ENCODE results near the gene STK38. TPM values are rescaled to one million over a fixed set of nuclear protein-coding genes. Genes with fewer than 3 reads are reported as not detected.

The STK38 gene
- total RNA-seq (2012; rRNA removed) (9.7 and 10.6 TPM in 2 replicates), polyA plus RNA-seq (2012; rRNA removed) (14.6 and 19.7 TPM in 2 replicates), Bru-seq, nascent RNA (percentile 80 among the genes with signal in this experiment), BruChase-seq, experiment 1, labeled RNA remaining after a 6-hour chase (percentile 89 among the genes with signal in this experiment), BruChase-seq, experiment 2, labeled RNA remaining after a 2-hour chase (percentile 91 among the genes with signal in this experiment)
- polyA plus RNA-seq (2012; cell fraction: cytosol; rRNA removed) = 4.8 and 5.6 TPM in 2 replicates
- 7.4 and 39.5 TPM in 2 replicates for polyA plus RNA-seq (2012; cell fraction: nucleus; rRNA removed; ENCODE audit: low replicate concordance)
- long read RNA-seq, transcript STK38-201 (14 exons, 3,576 nt) = major isoform, 13 of 64 reads
- long read RNA-seq, partial matches to known transcripts = 10 of 64 reads
- long read RNA-seq, other reads (novel, unspliced or antisense) = 41 of 64 reads

GRCh38 chr6:36546920-36547645 is at the start of gene STK38:
STK38 (minus strand) TSS chr6:36547479; CDS start chr6:36540202, 7,277 bp downstream.
- no peak for TF ChIP-seq RCOR1 (IDR thresholded peaks at IDR 0.05; ENCODE audit: insufficient replicate concordance, low read length)
- TF ChIP-seq MAZ (IDR thresholded peaks at IDR 0.05; ENCODE audit: borderline replicate concordance, low read depth, low read length) = peak; percentile 32; the same call in 1 of the 2 replicates
- TF ChIP-seq MXI1 (IDR thresholded peaks at IDR 0.05; ENCODE audit: borderline replicate concordance, low read depth, low read length) = peak; percentile 31; the same call in 1 of the 2 replicates
- TF ChIP-seq POLR2A (IDR thresholded peaks at IDR 0.05; ENCODE audit: low read depth, low read length) = peak; percentile 58
- no peak for TF ChIP-seq NFE2L2 (IDR thresholded peaks at IDR 0.05; ENCODE audit: low read depth, low read length)
- Histone ChIP-seq H3K4me2 (ENCODE audit: low read depth, low read length) (peak within 1 kb of the TSS; percentile 99), H2BK5ac (ENCODE audit: low read depth, low read length, poor library complexity, severe bottlenecking) (peak within 1 kb of the TSS; percentile 94), H3K9me1 (ENCODE audit: insufficient read depth, low read length) (no peaks in the 10 kb centered on the region), H3K9ac (ENCODE audit: low read depth, low read length) (peak within 1 kb of the TSS; percentile 98), H3K36me3 (ENCODE audit: control insufficient read depth, insufficient read depth, low read length) (no peaks in the 10 kb centered on the region), H3K9me3 (ENCODE audit: control insufficient read depth, insufficient read depth, low read length) (no peaks in the 10 kb centered on the region), H3K56ac (ENCODE audit: extremely low read depth, insufficient read depth, low read length) (peak within 1 kb of the TSS; percentile 40), H4K20me1 (ENCODE audit: insufficient read depth, low read length) (peaks cover 21% of the 10 kb centered on the region; the same call in 1 of the 2 replicates), H2AK9ac (replicated peaks; ENCODE audit: low read depth, low read length, poor library complexity) (peak within 1 kb of the TSS; percentile 97), H3K27ac (ENCODE audit: insufficient read depth, low read length) (peak within 1 kb of the TSS; percentile 98), H3K4ac (ENCODE audit: low read depth, low read length) (peak within 1 kb of the TSS; percentile 95), H2BK20ac (ENCODE audit: low read depth, low read length) (peak within 1 kb of the TSS; percentile 16; the same call in 1 of the 2 replicates), H4K5ac (ENCODE audit: low read depth, low read length) (peak within 1 kb of the TSS; percentile 55), H3K4me1 (ENCODE audit: control insufficient read depth, insufficient read depth, low read length) (peaks cover 6% of the 10 kb centered on the region; the same call in 1 of the 2 replicates), H3K14ac (replicated peaks; ENCODE audit: low read depth, low read length) (peak within 1 kb of the TSS; percentile 99), H4K91ac (ENCODE audit: insufficient read depth, low read depth, low read length) (peak within 1 kb of the TSS; percentile 88), H2AFZ (replicated peaks; ENCODE audit: low read length, poor library complexity) (peak within 1 kb of the TSS; percentile 96), H3K4me3 (ENCODE audit: insufficient read depth, low read depth, low read length) (peak within 1 kb of the TSS; percentile 97), H4K8ac (ENCODE audit: low read depth in 2 of 2, low read length in 2 of 2) (peak within 1 kb of the TSS; percentile 86 to 94), H3K23ac (ENCODE audit: low read depth, low read length) (peak within 1 kb of the TSS; percentile 98), H2BK120ac (ENCODE audit: low read depth, low read length) (peak within 1 kb of the TSS; percentile 59), H3K79me1 (ENCODE audit: low read depth in 1 of 2, low read length in 2 of 2) (peaks cover 2 to 48% of the 10 kb centered on the region in 2 experiments; a peak in 2 of 4 replicates), H3K18ac (ENCODE audit: low read depth, low read length) (peak within 1 kb of the TSS; percentile 85), H2BK15ac (ENCODE audit: low read depth, low read length) (peak within 1 kb of the TSS; percentile 66; the same call in 1 of the 3 replicates), H3K27me3 (ENCODE audit: control insufficient read depth, insufficient read depth, low read length) (no peaks in the 10 kb centered on the region), H2AK5ac (ENCODE audit: low read depth, low read length) (peak within 1 kb of the TSS; percentile 98)
- BruUV-seq (replicated peaks) = TSS peak; percentile 35
- ChIA-PET CTCF (interaction anchor here (0.7 to 1.2 kb wide), 2 partner anchors 23 to 32 kb away, joined by 3 read pairs; no protein-coding TSS in a partner anchor), POLR2A (ENCODE audit: unreplicated experiment) (interaction anchor here (1.0 to 1.1 kb wide), 2 partner anchors 51 to 62 kb away, joined by 3 to 10 read pairs; no protein-coding TSS in a partner anchor)
- ATAC-seq (ENCODE audit: low read depth) = peak; percentile 95
- intact Hi-C loops (cut with micrococcal nuclease) (loop anchor here (1.0 kb wide), 1 partner anchor 49 kb away; no protein-coding TSS in a partner anchor), in situ Hi-C loops (cut with MboI; ENCODE audit: low sequenced_read_pairs) (loop anchor here (5.0 kb wide), 1 partner anchor 45 kb away; the partner anchor contains the start of gene SRSF3), dilution Hi-C loops (cut with HindIII; ENCODE audit: low sequenced_read_pairs, unreplicated experiment) (no loop called here)
- DNase-seq = peak; percentile 82
- 0% methylated on average over 26 of the region's 51 CpGs; no CpG with 5 or more reads in 1 of the 2 experiments for WGBS, 2 experiments (ENCODE audit: extremely low coverage in 2 of 2, insufficient read length in 1 of 2)
